ENCODE results near the gene B3GNT7. TPM values are rescaled to one million over a fixed set of nuclear protein-coding genes. Genes with fewer than 3 reads are reported as not detected.

Gene B3GNT7
- total RNA-seq, 1 experiment from 2014 or later = 11.0 TPM

DNA sequence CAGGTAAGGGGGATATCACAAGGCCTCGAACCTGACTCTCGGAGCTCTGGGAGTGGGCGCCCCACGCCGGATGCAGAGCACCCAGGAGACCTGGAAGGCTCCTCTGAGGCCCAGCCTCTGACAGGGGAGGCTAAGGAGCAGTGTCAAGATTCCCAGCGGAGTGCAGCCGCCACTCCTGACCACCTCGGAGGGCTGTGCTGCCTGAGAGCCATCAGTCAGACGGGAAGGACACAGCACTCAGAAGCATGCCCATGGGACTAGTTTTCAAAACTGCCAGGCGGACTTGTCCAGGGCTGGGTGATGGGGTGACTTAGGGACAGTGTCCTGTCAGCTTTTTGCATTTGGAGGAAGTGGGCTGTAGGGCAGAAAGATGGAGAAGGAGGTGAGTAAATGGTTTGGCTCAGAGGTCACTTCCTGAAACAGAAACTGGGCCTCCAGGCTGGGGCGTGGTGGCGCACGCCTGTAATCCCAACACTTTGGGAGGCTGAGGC is 34.6 kb upstream of the B3GNT7 start:
- TF ChIP-seq CTCF (conservative IDR thresholded peaks at IDR 0.05; ENCODE audit: low read depth, low read length) (no peak), EZH2phosphoT487 (IDR thresholded peaks at IDR 0.05; ENCODE audit: borderline replicate concordance, low read length) (no peak), EZH2 (IDR thresholded peaks at IDR 0.05; ENCODE audit: low read length, unreplicated experiment) (no peak)
- intact Hi-C loops (cut with micrococcal nuclease) = no loop called here
- no peak for DNase-seq
- Histone ChIP-seq H3K79me2 (ENCODE audit: low read length) (no peaks in the 10 kb centered on the region), H3F3A (ENCODE audit: low read length, unreplicated experiment) (peaks cover 9% of the 10 kb centered on the region), H2AFZ (ENCODE audit: low read length) (no peak overlapping the region), H3K9me3 (ENCODE audit: low read length) (no peaks in the 10 kb centered on the region), H3K9ac (ENCODE audit: low read length) (no peak overlapping the region), H3K36me3 (ENCODE audit: low read depth, low read length) (no peaks in the 10 kb centered on the region), H3K4me2 (ENCODE audit: low read length) (no peak overlapping the region), H3K4me1 (ENCODE audit: insufficient read depth, low read length) (peaks cover 24% of the 10 kb centered on the region), H3K9me2 (replicated peaks; ENCODE audit: low read length) (no peaks in the 10 kb centered on the region), H3K27ac (ENCODE audit: low read length) (no peak overlapping the region), H3K27me3 (ENCODE audit: low read length) (no peaks in the 10 kb centered on the region), H4K20me1 (ENCODE audit: low read length) (no peaks in the 10 kb centered on the region), H3K4me3 (ENCODE audit: low read length) (no peak overlapping the region)
- BruUV-seq (replicated peaks) = no TSS peak
- ChIA-PET POLR2A (ENCODE audit: unreplicated experiment) (interaction anchor here (0.6 kb wide), 1 partner anchor 64 kb away, joined by 3 read pairs; no protein-coding TSS in a partner anchor), CTCF (interaction anchor here (1.4 kb wide), 1 partner anchor 39 kb away, joined by 4 read pairs; no protein-coding TSS in a partner anchor)
- no peak for ATAC-seq

DNA sequence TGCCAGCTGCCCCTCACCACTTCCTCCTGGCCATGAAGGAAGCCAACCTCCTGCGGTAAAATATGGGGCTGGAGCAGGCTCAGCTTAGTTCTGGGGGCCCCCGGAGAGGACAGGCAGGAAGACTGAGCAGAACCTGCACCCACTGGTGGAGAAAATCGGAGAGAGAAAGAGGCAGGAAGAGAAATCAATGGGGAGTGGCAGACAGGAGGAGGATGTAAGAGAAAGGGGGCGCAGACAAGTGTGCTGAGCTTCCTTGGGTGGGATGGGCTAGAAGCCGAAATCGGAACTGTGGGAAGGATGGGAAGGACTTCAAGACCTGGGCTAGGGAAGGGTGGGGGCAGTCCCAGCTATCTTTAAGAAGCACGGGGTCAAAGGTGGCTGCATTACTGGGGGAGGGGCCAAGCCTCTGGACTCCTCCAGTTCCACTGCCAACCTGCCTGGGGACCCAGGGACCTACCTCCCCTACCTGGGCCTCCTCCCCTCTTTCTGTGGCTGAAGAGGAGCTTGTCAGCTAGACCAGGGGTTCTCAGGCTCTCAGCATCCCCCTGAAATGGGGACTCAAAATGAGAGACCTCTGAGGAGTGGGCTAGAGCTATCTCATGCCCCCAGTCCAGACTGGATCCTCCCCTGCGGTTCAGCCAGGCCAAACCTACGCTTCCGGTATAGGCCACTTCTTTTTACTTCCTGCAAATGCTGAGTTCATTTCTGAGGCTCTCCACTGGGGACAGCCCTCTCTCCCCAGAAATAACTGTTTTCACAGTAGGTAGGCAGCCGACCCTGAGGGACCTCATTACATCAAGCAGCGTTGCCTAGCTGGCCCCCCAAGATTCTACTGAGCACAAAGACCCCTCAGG is 33.6 kb upstream of the B3GNT7 start:
- Histone ChIP-seq H3K79me2 (ENCODE audit: low read length) (no peaks in the 10 kb centered on the region), H3K27me3 (ENCODE audit: low read length) (no peaks in the 10 kb centered on the region), H3K4me1 (ENCODE audit: insufficient read depth, low read length) (peaks cover 28% of the 10 kb centered on the region), H4K20me1 (ENCODE audit: low read length) (no peaks in the 10 kb centered on the region), H3K9me2 (replicated peaks; ENCODE audit: low read length) (no peaks in the 10 kb centered on the region), H3K27ac (ENCODE audit: low read length) (no peak overlapping the region), H3K9me3 (ENCODE audit: low read length) (no peaks in the 10 kb centered on the region), H3K4me3 (ENCODE audit: low read length) (no peak overlapping the region), H3F3A (ENCODE audit: low read length, unreplicated experiment) (peaks cover 9% of the 10 kb centered on the region), H2AFZ (ENCODE audit: low read length) (no peak overlapping the region), H3K9ac (ENCODE audit: low read length) (no peak overlapping the region), H3K4me2 (ENCODE audit: low read length) (no peak overlapping the region), H3K36me3 (ENCODE audit: low read depth, low read length) (no peaks in the 10 kb centered on the region)
- BruUV-seq (replicated peaks) = no TSS peak
- ChIA-PET POLR2A (ENCODE audit: unreplicated experiment) (no interaction called here), CTCF (interaction anchor here (1.4 kb wide), 1 partner anchor 38 kb away, joined by 4 read pairs; no protein-coding TSS in a partner anchor)
- TF ChIP-seq CTCF (conservative IDR thresholded peaks at IDR 0.05; ENCODE audit: low read depth, low read length) = 0 out of 2 replicates have a peak, but pooled peaks have one; percentile 13
- no peak for TF ChIP-seq EZH2phosphoT487 (IDR thresholded peaks at IDR 0.05; ENCODE audit: borderline replicate concordance, low read length)
- intact Hi-C loops (cut with micrococcal nuclease) = no loop called here
- no peak for DNase-seq
- ATAC-seq = no peak
